OCI-LY1 (cell line): ENCODE measurements around the gene PES1.

Experiments used
- H2AFZ ChIP-seq: fragments of 200-600 bp; sonication (generic), shearing (Covaris generic); 2 replicates; pipeline ENCODE4 v1.6.0; 2014; ENCODE audit warnings: antibody characterized with exemption, mild to moderate bottlenecking, low read length
- H3F3A ChIP-seq: fragments of 200-600 bp; sonication (generic), shearing (Covaris generic); 2 replicates; pipeline ENCODE4 v1.6.0; 2014; ENCODE audit warnings: mild to moderate bottlenecking, antibody characterized with exemption, low read length, moderate library complexity; ENCODE audit not compliant: insufficient read depth
- H3K27ac ChIP-seq: fragments of 200-600 bp; sonication (generic); 2 replicates; pipeline ENCODE4 v1.5.1; 2014; ENCODE audit warnings: low read length, mixed run types, mild to moderate bottlenecking, low read depth; ENCODE audit not compliant: poor library complexity, severe bottlenecking
- H3K27me3 ChIP-seq: fragments of 200-600 bp; sonication (generic); 2 replicates; pipeline ENCODE4 v1.6.0; 2014; ENCODE audit warnings: antibody characterized with exemption, mild to moderate bottlenecking, low read length, moderate library complexity; ENCODE audit not compliant: insufficient read depth
- H3K36me3 ChIP-seq: fragments of 200-600 bp; sonication (generic); 2 replicates; pipeline ENCODE4 v1.6.1; 2014; ENCODE audit warnings: mild to moderate bottlenecking, antibody characterized with exemption, low read length, moderate library complexity, mixed read lengths; ENCODE audit not compliant: insufficient read depth
- H3K4me1 ChIP-seq: fragments of 200-600 bp; sonication (generic); 2 replicates; pipeline ENCODE4 v1.5.1; 2014; ENCODE audit warnings: mild to moderate bottlenecking, low read length, moderate library complexity; ENCODE audit not compliant: insufficient read depth, severe bottlenecking
- H3K4me2 ChIP-seq: fragments of 200-600 bp; sonication (generic), shearing (Covaris generic); 2 replicates; pipeline ENCODE4 v1.6.1; 2014; ENCODE audit warnings: low read length
- H3K4me3 ChIP-seq: fragments of 200-600 bp; sonication (generic); 2 replicates; pipeline ENCODE4 v1.5.1; 2014; ENCODE audit warnings: low read length, low read depth, mild to moderate bottlenecking, mixed read lengths; ENCODE audit not compliant: poor library complexity, severe bottlenecking
- H3K79me2 ChIP-seq: fragments of 200-600 bp; shearing (Covaris generic); 2 replicates; pipeline ENCODE4 v1.6.1; 2016; ENCODE audit warnings: mixed run types, low read length, mixed read lengths; ENCODE audit not compliant: insufficient read depth
- H3K9ac ChIP-seq: fragments of 200-600 bp; sonication (generic), shearing (Covaris generic); 2 replicates; pipeline ENCODE4 v1.6.1; 2014; ENCODE audit warnings: mild to moderate bottlenecking, low read length, mixed read lengths
- H3K9me2 ChIP-seq: fragments of 200-600 bp; sonication (generic), shearing (Covaris generic); 2 replicates; pipeline ENCODE4 v1.6.1; 2014; ENCODE audit warnings: low read depth, mild to moderate bottlenecking, low read length, mixed read lengths
- H3K9me3 ChIP-seq: fragments of 200-600 bp; shearing (Covaris generic); 2 replicates; pipeline ENCODE4 v1.6.1; 2014; ENCODE audit warnings: low read length, mixed read lengths
- H4K20me1 ChIP-seq: fragments of 200-600 bp; sonication (generic), shearing (Covaris generic); 2 replicates; pipeline ENCODE4 v1.6.0; 2016; ENCODE audit warnings: mild to moderate bottlenecking, low read length; ENCODE audit not compliant: insufficient read depth
- CTCF ChIP-seq: fragments of 200-600 bp; sonication (generic), shearing (Covaris generic); IDR thresholded peaks from 2 replicates; pipeline ENCODE4 v1.5.1; 2017; ENCODE audit warnings: mild to moderate bottlenecking, antibody characterized with exemption, low read length, moderate library complexity, mixed read lengths
- EZH2 ChIP-seq: fragments of 200-600 bp; sonication (generic), shearing (Covaris generic); IDR thresholded peaks from 2 replicates; pipeline ENCODE4 v1.8.0; 2017; ENCODE audit warnings: borderline replicate concordance, mixed run types, mild to moderate bottlenecking, antibody characterized with exemption, low read length, moderate library complexity, mixed read lengths

Gene PES1

GRCh38 chr22:30531651-30532608 lies 59.8 kb downstream of the PES1 start:
- no peak overlapping the region for H3K9ac ChIP-seq

GRCh38 chr22:30526656-30527055 lies 65.1 kb downstream of the PES1 start:
- H3F3A ChIP-seq = no peaks in the 10 kb centered on the region
- H3K9me2 ChIP-seq = no peaks in the 10 kb centered on the region
- H3K36me3 ChIP-seq = no peaks in the 10 kb centered on the region
- no peak overlapping the region for H3K27ac ChIP-seq
- H4K20me1 ChIP-seq = no peaks in the 10 kb centered on the region
- H2AFZ ChIP-seq = no peak overlapping the region
- TF ChIP-seq CTCF = no peak
- no peak for TF ChIP-seq EZH2
- no peaks in the 10 kb centered on the region for H3K9me3 ChIP-seq
- H3K79me2 ChIP-seq = no peaks in the 10 kb centered on the region
- H3K27me3 ChIP-seq = 0 out of 2 replicates have a peak, but pooled peaks cover 6% of the 10 kb centered on the region
- no peak overlapping the region for H3K4me2 ChIP-seq
- H3K4me1 ChIP-seq = no peaks in the 10 kb centered on the region
- no peak overlapping the region for H3K9ac ChIP-seq
- no peak overlapping the region for H3K4me3 ChIP-seq

More at GRCh38 chr22:30531651-30532608, 59.8 kb downstream of the PES1 start:
- no peaks in the 10 kb centered on the region for H3K27me3 ChIP-seq
- H3K9me3 ChIP-seq = no peaks in the 10 kb centered on the region
- TF ChIP-seq EZH2 = no peak
- no peak for TF ChIP-seq CTCF
- no peak overlapping the region for H3K4me2 ChIP-seq
- H3K9me2 ChIP-seq = no peaks in the 10 kb centered on the region
- no peaks in the 10 kb centered on the region for H3K36me3 ChIP-seq
- H3K4me1 ChIP-seq = no peaks in the 10 kb centered on the region
- H4K20me1 ChIP-seq = no peaks in the 10 kb centered on the region
- H2AFZ ChIP-seq = no peak overlapping the region
- H3F3A ChIP-seq = no peaks in the 10 kb centered on the region
- no peak overlapping the region for H3K4me3 ChIP-seq
- no peak overlapping the region for H3K27ac ChIP-seq
- no peaks in the 10 kb centered on the region for H3K79me2 ChIP-seq
